Hematopoietic multipotent progenitor cell treated with erythropoietin and hydrocortisone succinate and interleukin-3 and kit ligand, for 17 days (in vitro differentiated cells): ENCODE data around the gene CEP295NL.
"Not testable (repeated sequence)": the region's sequence is repeated elsewhere in the genome, so short reads cannot be mapped to it uniquely, and the experiment has no call there.

Experiments used
- DNase-seq: peaks from one replicate; pipeline ENCODE4 v3.0.0-alpha.2; 2015; ENCODE audit warnings: low spot score

CEP295NL gene

GRCh38 chr17:78929908-78930775 is 27.1 kb upstream of the CEP295NL start:
- DNase-seq: no peak

- DNase-seq: no peak
Measured at GRCh38 chr17:78925662-78926555, 22.9 kb upstream of the CEP295NL start.

DNA sequence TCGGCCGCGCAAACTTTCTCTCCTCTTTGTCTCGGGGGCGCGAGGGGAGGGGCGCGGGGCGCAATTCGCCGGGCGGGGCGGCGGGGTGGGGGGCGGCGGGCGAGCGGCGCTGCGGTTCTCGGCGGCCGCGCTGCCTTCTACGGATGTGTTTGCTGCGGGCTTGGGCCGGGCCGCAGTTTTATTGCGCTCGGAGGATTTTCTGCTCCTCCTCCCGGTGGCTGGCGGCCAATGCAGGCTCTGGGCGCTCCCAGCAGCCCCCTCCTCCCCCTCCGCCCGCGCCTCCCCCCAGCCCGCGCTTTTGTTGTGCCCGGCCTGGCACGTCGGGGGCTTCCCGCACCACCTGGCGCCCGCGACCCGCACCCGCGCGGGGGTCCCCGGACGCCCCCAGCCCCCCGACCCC is 22.2 kb upstream of the CEP295NL start, which contains the start of gene TIMP2:
Gene TIMP2, minus strand, starts transcription at position 154 of the 400 bp plus-strand sequence. CDS start 299 bp downstream, outside the sequence.
- DNase-seq: no peak

GRCh38 chr17:78924481-78925151 is 21.6 kb upstream of the CEP295NL start:
- DNase-seq: no peak

DNA sequence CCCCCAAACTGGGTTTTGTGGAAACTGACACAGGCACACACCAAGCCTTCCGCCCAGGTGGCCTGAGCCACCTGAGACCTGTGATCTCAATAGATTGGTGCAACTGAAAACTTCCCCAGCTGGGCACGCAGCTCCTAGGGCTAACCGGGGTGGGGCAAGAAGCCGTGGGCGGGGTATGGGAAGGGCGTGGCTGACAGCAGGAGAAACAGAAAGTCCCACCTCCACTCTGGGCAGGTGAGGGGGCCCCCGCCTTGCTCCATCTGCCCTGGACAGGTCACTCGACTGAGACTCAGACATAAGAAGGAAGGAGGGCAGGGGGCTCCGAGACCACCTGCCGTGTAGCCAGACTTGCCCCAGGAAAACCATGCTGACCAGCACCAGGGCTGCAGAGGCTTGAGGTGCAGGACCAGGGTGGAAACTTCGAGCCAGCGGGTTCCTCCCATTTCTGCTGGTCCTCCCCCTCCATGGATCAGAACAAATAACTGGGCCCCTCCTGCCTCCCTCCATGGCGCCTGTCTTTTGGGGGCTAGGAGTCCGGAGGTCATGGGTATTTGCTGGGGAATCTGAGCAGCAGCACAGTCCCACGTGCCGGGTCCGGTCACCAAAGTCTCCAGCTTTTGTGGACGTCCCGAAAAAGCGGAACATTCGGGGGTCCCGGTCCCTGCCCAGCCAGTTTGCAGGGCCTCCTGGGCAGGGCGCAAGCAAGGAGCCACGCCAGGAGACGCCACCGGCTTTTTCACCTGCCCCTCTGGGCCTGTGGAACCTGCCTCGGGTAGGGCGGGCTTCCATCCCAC is 20.9 kb upstream of the CEP295NL start:
- DNase-seq: no peak

GRCh38 chr17:78922816-78923498 is 20.0 kb upstream of the CEP295NL start:
- DNase-seq: no peak

GRCh38 chr17:78921437-78921971 is 18.5 kb upstream of the CEP295NL start:
- no peak for DNase-seq

DNA sequence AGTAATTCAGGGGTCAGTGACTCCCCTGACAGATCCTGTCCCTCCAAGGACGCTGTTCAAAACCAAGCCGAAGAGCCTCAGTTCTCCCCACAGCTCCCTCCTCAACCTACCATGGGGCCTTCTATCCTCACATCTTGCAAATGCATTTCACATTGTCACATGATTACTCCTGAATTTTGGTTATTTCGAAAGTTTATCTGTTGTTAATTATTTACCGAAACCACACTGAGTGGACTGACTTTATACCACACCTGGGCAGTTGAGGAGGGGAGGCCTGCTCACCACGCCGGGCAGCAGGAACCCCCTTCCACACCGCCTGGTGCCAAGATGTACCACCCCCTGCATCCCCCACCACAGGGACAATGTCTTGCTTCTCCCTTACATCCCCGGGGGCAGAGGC is 17.5 kb upstream of the CEP295NL start:
- DNase-seq: no peak

GRCh38 chr17:78919861-78920450 is 17.0 kb upstream of the CEP295NL start:
- DNase-seq: no peak

GRCh38 chr17:78918979-78919378 is 16.0 kb upstream of the CEP295NL start:
- no peak for DNase-seq

DNA sequence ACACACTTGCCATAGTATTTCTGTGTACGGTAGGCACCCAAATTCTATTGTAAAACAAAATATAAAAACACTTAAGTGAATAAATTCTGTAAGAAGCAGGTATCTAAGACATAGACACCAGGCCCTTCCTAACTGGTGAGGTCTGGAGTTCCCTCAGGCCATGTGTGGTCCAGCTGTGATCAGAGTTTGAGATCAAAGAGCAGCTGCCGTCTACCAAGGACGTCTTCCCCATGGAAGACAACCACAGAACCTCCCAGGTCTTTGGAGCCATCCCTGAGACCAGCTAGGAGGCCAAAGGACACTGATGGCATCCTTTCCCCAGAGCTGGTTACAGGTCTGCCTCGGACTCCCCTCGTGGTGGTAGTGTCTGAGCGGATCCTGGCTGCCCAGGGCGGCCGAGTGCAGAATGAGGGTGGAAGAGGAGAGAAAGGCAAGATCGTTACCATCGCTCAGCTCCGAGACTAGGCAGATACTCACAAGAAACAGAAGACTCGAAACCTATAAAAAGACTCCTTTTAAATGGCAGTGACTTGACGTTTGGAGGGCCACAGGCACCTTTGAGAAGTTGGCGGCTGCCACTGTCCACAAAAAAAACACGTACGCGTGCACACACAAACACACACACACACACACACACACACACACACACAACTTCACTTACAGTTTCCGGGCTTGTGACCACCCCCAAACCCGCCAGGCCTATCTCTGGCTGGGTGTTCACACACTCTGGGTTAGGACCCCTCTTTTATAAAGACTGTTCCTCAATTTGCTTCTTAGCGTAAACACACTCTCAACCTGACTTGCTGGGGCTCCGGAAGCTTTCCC is 14.7 kb upstream of the CEP295NL start:
- DNase-seq: no peak

- DNase-seq: no peak
Measured at GRCh38 chr17:78915872-78916632, 13.1 kb upstream of the CEP295NL start.

DNA sequence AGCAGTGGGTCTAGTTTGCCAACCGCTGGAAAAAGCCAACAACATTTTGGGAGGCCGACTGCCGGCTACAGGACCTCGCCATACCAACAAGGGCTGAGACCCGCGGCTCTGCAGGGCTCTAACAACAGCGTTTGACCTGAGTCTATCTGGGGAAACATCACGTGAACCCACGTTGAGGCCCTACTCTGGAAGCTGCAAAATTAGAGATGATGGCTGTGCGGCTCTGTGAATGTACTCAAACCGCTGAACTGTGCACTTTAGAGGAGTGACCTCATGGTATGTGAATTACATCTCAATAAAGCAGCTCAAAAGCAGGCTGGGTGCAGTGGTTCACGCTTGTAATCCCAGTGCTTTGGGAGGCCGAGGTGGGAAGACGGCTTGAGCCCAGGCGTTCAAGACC is 10.1 kb upstream of the CEP295NL start:
- DNase-seq: no peak

DNA sequence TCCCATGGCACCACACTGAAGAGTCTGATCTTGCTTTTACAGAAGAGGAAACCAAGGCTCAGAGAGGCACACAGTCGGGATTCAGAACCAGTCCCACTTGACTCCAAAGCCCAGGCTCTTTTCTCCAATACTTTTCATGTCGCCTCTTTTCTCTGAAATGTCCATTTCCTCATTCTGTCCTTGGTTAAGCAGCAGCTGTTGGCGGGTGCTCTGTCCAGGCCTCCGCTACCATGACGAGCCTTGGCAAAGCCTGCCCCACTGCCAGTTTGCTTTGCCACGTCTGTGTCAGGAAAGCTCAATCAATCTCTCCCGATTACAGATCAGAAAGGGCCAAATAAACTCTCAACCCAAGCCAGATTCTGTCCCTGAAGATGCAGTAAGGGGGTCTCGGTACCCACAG is 9.1 kb upstream of the CEP295NL start:
- no peak for DNase-seq

DNA sequence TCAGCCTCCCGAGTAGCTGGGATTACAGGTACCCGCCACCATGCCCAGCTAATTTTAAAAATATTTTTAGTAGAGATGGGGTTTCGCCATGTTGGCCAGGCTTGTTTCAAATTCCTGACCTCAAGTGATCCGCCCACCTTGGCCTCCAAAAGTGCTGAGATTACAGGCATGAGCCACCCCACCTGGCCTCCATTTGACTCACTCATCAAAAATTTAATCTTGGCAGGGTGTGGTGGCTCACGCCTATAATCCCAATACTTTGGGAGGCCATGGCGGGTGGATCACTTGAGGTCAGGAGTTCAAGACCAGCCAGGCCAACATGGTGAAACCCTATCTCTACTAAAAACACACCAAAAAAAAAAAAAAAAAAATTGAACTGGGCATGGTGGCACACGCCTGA is 8.5 kb upstream of the CEP295NL start:
- not testable (repeated sequence) for DNase-seq

GRCh38 chr17:78910497-78911284 is 7.7 kb upstream of the CEP295NL start:
- DNase-seq: no peak

DNA sequence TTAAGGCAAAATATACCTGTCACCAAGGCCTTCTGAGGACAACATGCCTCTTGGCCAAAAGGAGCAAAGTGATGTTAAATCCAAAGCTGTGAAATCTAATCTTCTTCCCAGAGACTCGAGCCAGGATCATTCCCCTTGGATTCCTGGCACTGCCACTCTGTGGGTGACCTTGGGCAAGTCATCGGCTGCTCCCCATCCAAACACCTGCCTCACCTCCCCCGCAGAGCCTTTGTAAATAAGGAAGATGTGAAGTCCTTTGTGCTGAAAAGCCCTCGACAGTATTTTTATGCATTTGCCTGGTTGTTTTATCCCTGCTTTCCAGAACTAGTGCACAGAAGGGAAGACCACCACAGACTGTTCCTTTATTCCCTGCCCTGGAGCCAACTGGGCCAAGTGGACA is 5.4 kb upstream of the CEP295NL start:
- DNase-seq: no peak

- DNase-seq: no peak
Measured at GRCh38 chr17:78905541-78905940, 2.5 kb upstream of the CEP295NL start.
